HG03565 (cell line): Measurements from ENCODE around the gene LRRC8E.
"Not testable (repeated sequence)": the region's sequence is repeated elsewhere in the genome, so short reads cannot be mapped to it uniquely, and the experiment has no call there.

Experiments
- ATAC-seq: cut with Tn5 transposase; IDR thresholded peaks from one replicate; pipeline ENCODE4 v1.9.1; 2021; ENCODE audit warnings: mild to moderate bottlenecking, moderate library complexity; ENCODE audit not compliant: unreplicated experiment

LRRC8E gene

GRCh38 chr19:7907122-7907521 lies 18.8 kb downstream of the LRRC8E start:
- no peak for ATAC-seq

GRCh38 chr19:7907544-7907943 lies 19.2 kb downstream of the LRRC8E start:
- ATAC-seq, result no peak

GRCh38 chr19:7908078-7908699 lies 19.9 kb downstream of the LRRC8E start:
- no peak for ATAC-seq

GRCh38 chr19:7908742-7909461 lies 20.6 kb downstream of the LRRC8E start:
- no peak for ATAC-seq

- no peak for ATAC-seq
Observed at GRCh38 chr19:7909471-7910067, 21.3 kb downstream of the LRRC8E start.

GRCh38 chr19:7910321-7911161 lies 22.2 kb downstream of the LRRC8E start:
- no peak for ATAC-seq

GRCh38 chr19:7911508-7912143 lies 23.3 kb downstream of the LRRC8E start:
- no peak for ATAC-seq

GRCh38 chr19:7912144-7912696 lies 23.9 kb downstream of the LRRC8E start:
- no peak for ATAC-seq

- no peak for ATAC-seq
Observed at GRCh38 chr19:7912697-7913564, 24.6 kb downstream of the LRRC8E start.

- no peak for ATAC-seq
Observed at GRCh38 chr19:7913652-7914051, 25.3 kb downstream of the LRRC8E start.

GRCh38 chr19:7914099-7914498 lies 25.8 kb downstream of the LRRC8E start:
- ATAC-seq, result no peak

- ATAC-seq, result no peak
Observed at GRCh38 chr19:7914598-7915045, 26.3 kb downstream of the LRRC8E start, which contains the start of gene TGFBR3L. Gene TGFBR3L, plus strand, starts transcription at chr19:7914830.

GRCh38 chr19:7915250-7916102 lies 27.2 kb downstream of the LRRC8E start:
- no peak for ATAC-seq

GRCh38 chr19:7916103-7916954 lies 28.0 kb downstream of the LRRC8E start:
- no peak for ATAC-seq

GRCh38 chr19:7916955-7917266 lies 28.6 kb downstream of the LRRC8E start:
- ATAC-seq, result no peak

- no peak for ATAC-seq
Observed at GRCh38 chr19:7917267-7918061, 29.2 kb downstream of the LRRC8E start.

GRCh38 chr19:7918062-7918614 lies 29.8 kb downstream of the LRRC8E start:
- not testable (repeated sequence) for ATAC-seq
